GM12878 (cell line): Measurements from ENCODE around the gene GLIPR2. TPM values are rescaled to one million over a fixed set of nuclear protein-coding genes. Genes with fewer than 3 reads are reported as not detected.

Experiments
- DPF2 ChIP-seq: fragments of 450-650 bp; IDR thresholded peaks from 2 replicates; pipeline ENCODE4 v1.6.1; 2017; ENCODE audit warnings: mild to moderate bottlenecking
- E4F1 ChIP-seq: fragments of 450-650 bp; IDR thresholded peaks from 2 replicates; pipeline ENCODE4 v1.6.1; 2018; ENCODE audit warnings: borderline replicate concordance, mild to moderate bottlenecking; ENCODE audit not compliant: partially characterized antibody
- EED ChIP-seq: sonication (generic); IDR thresholded peaks from 2 replicates; pipeline ENCODE4 v1.6.1; 2016; ENCODE audit warnings: antibody characterized with exemption, low read depth
- ELK1 ChIP-seq: IDR thresholded peaks from 2 replicates; pipeline ENCODE4 v1.6.1; 2012; ENCODE audit warnings: low read depth, low read length, improper control_type of control experiment
- HCFC1 ChIP-seq: fragments of 150-350 bp; IDR thresholded peaks from 2 replicates; pipeline ENCODE4 v1.6.1; 2014; ENCODE audit warnings: low read length
- HDAC6 ChIP-seq: fragments of 200-600 bp; sonication (generic); IDR thresholded peaks from one replicate; pipeline ENCODE4 v1.8.0; 2017; ENCODE audit warnings: antibody characterized with exemption; ENCODE audit not compliant: unreplicated experiment
- MEF2A ChIP-seq: IDR thresholded peaks from 2 replicates; pipeline ENCODE4 v1.6.1; 2011; ENCODE audit warnings: low read depth, mild to moderate bottlenecking, low read length, moderate library complexity; ENCODE audit not compliant: insufficient read depth
- MEF2B ChIP-seq: fragments of 450-650 bp; IDR thresholded peaks from 2 replicates; pipeline ENCODE4 v1.6.1; 2018; ENCODE audit warnings: mild to moderate bottlenecking, moderate library complexity; ENCODE audit not compliant: partially characterized antibody, poor library complexity, severe bottlenecking
- MYB ChIP-seq: fragments of 150-350 bp; IDR thresholded peaks from 2 replicates; pipeline ENCODE4 v1.6.1; 2014; ENCODE audit warnings: mild to moderate bottlenecking, low read depth, low read length, borderline replicate concordance
- MYC ChIP-seq: IDR thresholded peaks from 2 replicates; pipeline ENCODE4 v1.6.1; 2011; ENCODE audit warnings: mild to moderate bottlenecking, low read length, moderate library complexity, inconsistent platforms; ENCODE audit not compliant: insufficient read depth, insufficient replicate concordance, insufficient read length, severe bottlenecking
- NKRF ChIP-seq: fragments of 450-650 bp; conservative IDR thresholded peaks from 2 replicates; pipeline ENCODE4 v1.6.1; 2017; ENCODE audit warnings: mild to moderate bottlenecking, moderate library complexity
- RCOR1 ChIP-seq: conservative IDR thresholded peaks from 2 replicates; pipeline ENCODE4 v1.6.1; 2012; ENCODE audit warnings: low read depth, low read length, improper control_type of control experiment
- RELA ChIP-seq: fragments of 450-650 bp; IDR thresholded peaks from 2 replicates; pipeline ENCODE4 v1.8.0; 2014; ENCODE audit warnings: borderline replicate concordance; ENCODE audit not compliant: partially characterized antibody
- RUNX3 ChIP-seq: IDR thresholded peaks from 2 replicates; pipeline ENCODE4 v1.6.1; 2012; ENCODE audit warnings: low read length, inconsistent platforms
- SMAD1 ChIP-seq: fragments of 450-650 bp; IDR thresholded peaks from 2 replicates; pipeline ENCODE4 v1.6.1; 2018; ENCODE audit warnings: mild to moderate bottlenecking, low read depth; ENCODE audit not compliant: partially characterized antibody
- SPI1 ChIP-seq: IDR thresholded peaks from 2 replicates; pipeline ENCODE4 v1.6.1; 2011; ENCODE audit warnings: low read depth, mild to moderate bottlenecking, low read length, moderate library complexity, borderline replicate concordance; ENCODE audit not compliant: insufficient read depth
- ZBED1 ChIP-seq: IDR thresholded peaks from 2 replicates; pipeline ENCODE4 v1.6.1; 2016; ENCODE audit warnings: borderline replicate concordance
- ZNF687 ChIP-seq: fragments of 450-650 bp; IDR thresholded peaks from 2 replicates; pipeline ENCODE4 v1.6.1; 2017; ENCODE audit warnings: mild to moderate bottlenecking, moderate library complexity
- ZSCAN29 ChIP-seq: fragments of 450-650 bp; IDR thresholded peaks from 2 replicates; pipeline ENCODE4 v1.6.1; 2017; ENCODE audit warnings: mild to moderate bottlenecking, moderate library complexity
- polyA plus RNA-seq, 11 experiments: library from polyadenylated mRNA; depleted of rRNA in 4 of 11; unstranded in 6 of 11; stranded (reverse) in 5 of 11; fragments of >200 nt; fragmentation: Nextera tagmentation in 4 of 11; fragmentation: Illumina TruSeq in 1 of 11; extraction: Ambion mirVana in 4 of 11; extraction: Trizol in 1 of 11; gene quantifications; 1 replicate in 1 of 11; 2 replicates in 10 of 11; pipeline versions ENCODE4 v1.2.1 to v1.2.3, GENCODE V29; 2011 to 2016; ENCODE audit warnings: inconsistent platforms in 2 of 11, missing spikeins in 2 of 11, low read depth in 1 of 11
- total RNA-seq, 4 experiments: library from RNA; depleted of rRNA in 3 of 4; stranded (reverse); fragments of >200 nt in 3 of 4; fragmentation: Illumina TruSeq in 1 of 4; extraction: Trizol in 1 of 4; gene quantifications; 2 replicates each; pipeline versions ENCODE4 v1.2.1 to v1.2.3, GENCODE V29; 2013 to 2021

GLIPR2 gene
- total and polyA plus RNA-seq, 10 of the 15 experiments (the other 5 are each of a cell fraction or from before 2014, with no cell fraction given): 0.41 to 3.5 (median 2.2) TPM

- TF ChIP-seq MEF2B (no peak), RELA (no peak), NKRF (no peak), HCFC1 (no peak), EED (no peak), HDAC6 (no peak), RUNX3 (peak; percentile 89), ZNF687 (no peak), ELK1 (no peak), MYB (no peak), DPF2 (no peak), MEF2A (no peak), SMAD1 (no peak), ZBED1 (no peak), RCOR1 (no peak), E4F1 (no peak), MYC (no peak), SPI1 (peak; percentile 62; the same call in 1 of the 2 replicates), ZSCAN29 (no peak)
These were observed 43.9 kb upstream of the GLIPR2 start (continued) for GRCh38 chr9:36092509-36093215.
